ENCODE data around the gene C19orf12. TPM values are rescaled to one million over a fixed set of nuclear protein-coding genes. Genes with fewer than 3 reads are reported as not detected.
"Not testable (repeated sequence)": the region's sequence is repeated elsewhere in the genome, so short reads cannot be mapped to it uniquely, and the experiment has no call there.

C19orf12 gene
- total RNA-seq, 1 donor from 2014 or later: 26.9 TPM

DNA sequence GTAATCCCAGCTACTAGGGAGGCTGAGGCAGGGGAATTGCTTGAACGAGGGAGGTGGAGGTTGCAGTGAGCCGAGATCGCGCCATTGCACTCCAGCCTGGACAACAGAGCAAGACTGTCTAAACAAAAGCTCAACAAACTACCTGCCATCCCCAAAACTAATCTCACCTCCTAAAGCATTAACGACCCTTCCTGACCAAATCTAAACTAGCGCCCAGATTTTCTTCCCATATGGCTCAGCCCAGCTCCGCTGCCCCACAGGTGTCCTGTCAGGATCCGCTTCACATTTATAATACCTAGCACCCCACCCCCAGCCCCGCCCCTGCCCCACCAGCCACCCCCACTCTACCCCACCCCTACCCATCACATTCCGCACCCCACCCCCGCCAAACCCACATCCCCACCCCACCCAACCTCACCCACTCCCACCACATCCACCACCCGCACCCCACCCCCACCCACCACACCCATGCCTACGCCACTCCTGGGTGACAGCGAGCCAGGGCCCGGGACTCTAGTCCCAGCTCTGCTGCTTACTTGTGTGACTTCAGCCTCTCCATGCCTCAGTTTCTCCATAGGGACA is 599 bp downstream of the C19orf12 start:
- Mint-ChIP-seq H3K9me3 (no peaks in the 10 kb centered on the region), H3K36me3 (no peaks in the 10 kb centered on the region), H3K27me3 (ENCODE audit: low read depth) (no peaks in the 10 kb centered on the region), H3K4me3 (peak overlapping the region; percentile 72), H3K4me1 (peaks cover 33% of the 10 kb centered on the region), H3K27ac (peak overlapping the region; percentile 66)
- no peak for DNase-seq (ENCODE audit: low spot score in 2 of 2, unreplicated experiment in 2 of 2)
- TF ChIP-seq, protein P1, sequence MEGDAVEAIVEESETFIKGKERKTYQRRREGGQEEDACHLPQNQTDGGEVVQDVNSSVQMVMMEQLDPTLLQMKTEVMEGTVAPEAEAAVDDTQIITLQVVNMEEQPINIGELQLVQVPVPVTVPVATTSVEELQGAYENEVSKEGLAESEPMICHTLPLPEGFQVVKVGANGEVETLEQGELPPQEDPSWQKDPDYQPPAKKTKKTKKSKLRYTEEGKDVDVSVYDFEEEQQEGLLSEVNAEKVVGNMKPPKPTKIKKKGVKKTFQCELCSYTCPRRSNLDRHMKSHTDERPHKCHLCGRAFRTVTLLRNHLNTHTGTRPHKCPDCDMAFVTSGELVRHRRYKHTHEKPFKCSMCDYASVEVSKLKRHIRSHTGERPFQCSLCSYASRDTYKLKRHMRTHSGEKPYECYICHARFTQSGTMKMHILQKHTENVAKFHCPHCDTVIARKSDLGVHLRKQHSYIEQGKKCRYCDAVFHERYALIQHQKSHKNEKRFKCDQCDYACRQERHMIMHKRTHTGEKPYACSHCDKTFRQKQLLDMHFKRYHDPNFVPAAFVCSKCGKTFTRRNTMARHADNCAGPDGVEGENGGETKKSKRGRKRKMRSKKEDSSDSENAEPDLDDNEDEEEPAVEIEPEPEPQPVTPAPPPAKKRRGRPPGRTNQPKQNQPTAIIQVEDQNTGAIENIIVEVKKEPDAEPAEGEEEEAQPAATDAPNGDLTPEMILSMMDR (IDR thresholded peaks at IDR 0.05; ENCODE audit: unreplicated experiment): no peak

DNA sequence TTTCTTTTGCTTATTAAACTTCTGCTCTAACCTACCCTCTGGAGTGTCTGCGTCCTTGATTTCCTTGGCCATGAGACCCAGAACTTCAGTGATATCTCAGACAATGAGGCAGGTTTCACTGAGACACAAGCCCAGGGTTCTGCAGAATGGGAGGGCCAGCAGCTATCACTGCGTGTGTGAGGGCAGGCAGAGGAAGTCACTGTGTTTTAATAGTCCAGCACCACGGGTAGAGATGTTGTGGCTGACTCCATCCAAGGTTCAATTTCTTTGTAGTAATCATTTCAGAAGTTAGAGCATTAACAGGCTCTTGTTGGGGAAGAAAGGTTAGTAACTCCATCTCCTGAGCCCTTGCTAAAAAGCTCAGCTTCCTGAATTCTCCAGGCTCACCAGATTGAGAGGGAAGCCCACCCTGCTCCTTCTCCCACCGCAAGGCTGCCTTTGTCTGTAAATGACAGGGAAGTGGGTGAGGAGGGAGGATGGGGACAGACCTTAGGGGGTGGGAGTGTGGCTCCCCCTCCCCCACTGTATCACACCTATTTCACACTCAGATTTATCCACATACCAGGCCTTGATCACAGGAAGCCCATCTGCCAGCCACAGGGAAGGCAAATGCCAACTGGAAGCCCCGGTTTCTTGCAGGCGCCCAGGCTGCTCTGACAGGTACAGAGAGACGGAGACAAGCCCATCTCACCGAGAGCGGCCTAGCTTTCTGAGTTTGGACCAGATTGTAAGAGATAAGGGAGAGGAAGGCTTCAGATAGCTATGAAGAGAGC is 2.1 kb downstream of the C19orf12 start:
- H3K27me3 Mint-ChIP-seq (ENCODE audit: low read depth): no peaks in the 10 kb centered on the region
- no peaks in the 10 kb centered on the region for H3K36me3 Mint-ChIP-seq
- DNase-seq (ENCODE audit: low spot score in 2 of 2, unreplicated experiment in 2 of 2): no peak
- no peaks in the 10 kb centered on the region for H3K9me3 Mint-ChIP-seq
- H3K4me1 Mint-ChIP-seq: peaks cover 33% of the 10 kb centered on the region
- TF ChIP-seq, protein P1 (IDR thresholded peaks at IDR 0.05; ENCODE audit: unreplicated experiment): no peak
- no peak overlapping the region for H3K27ac Mint-ChIP-seq
- H3K4me3 Mint-ChIP-seq: peak overlapping the region; percentile 63

- DNase-seq (ENCODE audit: low spot score in 2 of 2, unreplicated experiment in 2 of 2): no peak
- Mint-ChIP-seq H3K4me1 (peaks cover 32% of the 10 kb centered on the region), H3K36me3 (no peaks in the 10 kb centered on the region), H3K27ac (no peak overlapping the region), H3K4me3 (no peak overlapping the region), H3K27me3 (ENCODE audit: low read depth) (no peaks in the 10 kb centered on the region), H3K9me3 (no peaks in the 10 kb centered on the region)
- TF ChIP-seq, protein P1 (IDR thresholded peaks at IDR 0.05; ENCODE audit: unreplicated experiment): no peak
These were observed 3.4 kb downstream of the C19orf12 start for GRCh38 chr19:29711584-29712132.

DNA sequence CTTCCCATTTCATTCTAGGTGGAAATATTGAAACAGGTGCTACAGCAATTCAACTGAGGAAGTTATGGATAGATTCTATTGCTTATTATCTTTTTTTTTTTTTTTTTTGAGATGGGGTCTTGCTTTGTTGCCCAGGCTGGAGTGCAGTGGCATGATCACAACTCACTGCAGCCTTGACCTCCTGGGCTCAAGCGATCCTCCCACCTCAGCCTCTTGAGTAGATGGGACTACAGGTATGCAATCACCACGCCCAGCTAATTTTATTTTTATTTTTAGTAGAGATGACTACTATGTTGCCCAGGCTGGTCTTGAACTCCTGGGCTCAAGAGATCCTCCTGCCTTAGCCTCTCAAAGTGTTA is 5.6 kb downstream of the C19orf12 start:
- not testable (repeated sequence) for H3K36me3 Mint-ChIP-seq; H3K27me3 Mint-ChIP-seq (ENCODE audit: low read depth); H3K4me3 Mint-ChIP-seq; DNase-seq (ENCODE audit: low spot score in 2 of 2, unreplicated experiment in 2 of 2); H3K27ac Mint-ChIP-seq; H3K9me3 Mint-ChIP-seq
- peaks cover 18% of the 10 kb centered on the region for H3K4me1 Mint-ChIP-seq

DNA sequence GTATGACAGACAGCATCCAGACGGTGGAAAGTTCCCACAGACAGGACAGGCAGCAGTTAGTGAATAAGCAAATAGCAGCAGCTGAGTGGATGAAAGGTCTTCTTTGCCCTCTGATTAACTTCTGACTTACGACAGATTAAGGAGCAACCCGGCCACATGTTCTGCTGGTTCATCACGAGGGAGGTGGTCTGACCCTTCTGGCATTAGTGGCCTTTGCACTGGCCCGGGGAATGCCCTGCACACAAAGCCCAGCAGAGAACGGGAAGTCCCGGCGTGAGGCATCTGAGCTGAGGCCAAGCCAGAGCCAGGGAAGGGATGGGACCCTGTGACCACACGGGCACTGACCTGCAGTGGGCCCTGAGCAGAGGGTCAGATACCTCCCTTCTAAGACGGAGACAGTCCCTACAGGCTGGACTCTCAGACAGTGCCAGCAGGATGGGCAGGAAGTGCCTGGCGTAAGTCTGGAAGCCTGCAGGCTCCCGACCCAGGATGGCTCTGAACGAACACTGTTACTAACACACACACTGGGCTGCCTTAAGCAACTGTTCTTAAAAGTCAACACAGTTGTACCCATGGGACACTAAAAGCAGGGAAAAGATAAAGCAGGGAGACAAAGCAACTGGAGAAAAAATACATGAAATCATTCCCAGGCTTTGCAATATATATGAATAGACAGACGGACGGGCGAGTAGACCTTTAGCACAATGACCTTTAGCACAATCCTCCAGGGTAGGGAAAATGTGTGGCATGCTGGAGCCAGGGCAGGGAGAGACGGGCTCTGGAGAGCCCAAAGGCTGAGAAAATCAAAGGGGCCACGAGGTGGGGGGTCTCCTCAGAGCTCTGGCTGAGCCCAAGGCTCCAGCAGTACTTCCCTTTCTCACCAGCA is 6.3 kb downstream of the C19orf12 start:
- no peak for DNase-seq (ENCODE audit: low spot score in 2 of 2, unreplicated experiment in 2 of 2)
- H3K9me3 Mint-ChIP-seq: no peaks in the 10 kb centered on the region
- no peak overlapping the region for H3K4me3 Mint-ChIP-seq
- no peak overlapping the region for H3K27ac Mint-ChIP-seq
- peaks cover 1% of the 10 kb centered on the region for H3K36me3 Mint-ChIP-seq
- no peaks in the 10 kb centered on the region for H3K27me3 Mint-ChIP-seq (ENCODE audit: low read depth)
- peaks cover 12% of the 10 kb centered on the region for H3K4me1 Mint-ChIP-seq
- TF ChIP-seq, protein P1 (IDR thresholded peaks at IDR 0.05; ENCODE audit: unreplicated experiment): no peak
